ENCODE results near the gene PDK1.

PDK1 gene

DNA sequence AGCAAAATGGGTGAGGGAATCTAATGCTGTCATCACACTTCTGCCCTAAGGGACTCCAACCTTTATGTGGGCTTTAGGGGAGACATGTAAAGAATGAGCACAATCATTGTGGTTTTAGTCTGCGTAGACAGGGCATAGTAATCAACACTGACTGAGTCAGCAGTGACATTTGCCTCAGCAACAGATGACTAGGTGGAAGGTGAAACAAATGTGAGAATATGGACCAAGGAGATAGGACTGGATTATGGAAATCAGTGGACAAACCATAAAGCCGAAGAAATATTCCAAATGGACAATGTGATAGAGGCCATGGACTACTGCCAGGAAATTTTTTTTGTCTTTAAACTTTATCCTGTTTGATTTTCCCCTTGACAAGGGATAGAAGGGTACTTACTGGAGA lies 83.9 kb downstream of the PDK1 start:
- DNase-seq: no peak

- no peak for DNase-seq
Measured at GRCh38 chr2:172640389-172640788, 84.5 kb downstream of the PDK1 start.

DNA sequence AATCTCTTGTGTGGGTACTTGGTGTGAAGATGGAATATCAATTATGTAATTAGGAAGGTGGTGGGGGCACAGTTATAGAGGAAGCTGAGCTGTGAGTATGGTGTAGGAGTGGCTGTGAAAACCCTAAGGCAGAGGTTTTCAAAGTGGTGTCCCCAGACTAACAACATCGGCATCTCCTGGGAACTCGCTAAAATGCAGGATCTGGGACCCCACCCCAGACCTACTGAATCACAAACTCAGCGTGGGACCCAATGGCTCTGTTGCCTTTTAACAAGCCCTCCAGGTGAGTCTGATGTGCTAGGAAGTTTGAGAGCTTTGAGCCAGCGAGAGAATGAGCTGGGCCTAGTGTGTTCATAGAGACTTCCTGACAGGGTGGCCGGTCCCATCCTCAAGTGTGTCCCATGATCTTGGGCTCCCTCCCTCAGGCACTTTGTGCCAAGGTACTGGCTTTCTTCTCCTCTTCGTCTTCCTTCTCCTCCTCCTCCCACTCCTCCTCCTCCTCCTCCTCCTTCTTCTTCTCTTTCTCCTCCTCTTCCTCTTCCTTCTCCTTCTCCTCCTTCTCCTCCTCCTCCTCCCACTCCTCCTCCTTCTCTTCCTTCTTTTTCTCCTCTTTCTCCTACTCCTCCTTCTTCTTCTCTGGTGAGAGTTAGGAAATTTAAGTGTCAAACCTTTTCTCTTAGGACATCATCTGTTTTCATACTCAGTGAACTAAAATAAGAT lies 86.6 kb downstream of the PDK1 start:
- DNase-seq: no peak

DNA sequence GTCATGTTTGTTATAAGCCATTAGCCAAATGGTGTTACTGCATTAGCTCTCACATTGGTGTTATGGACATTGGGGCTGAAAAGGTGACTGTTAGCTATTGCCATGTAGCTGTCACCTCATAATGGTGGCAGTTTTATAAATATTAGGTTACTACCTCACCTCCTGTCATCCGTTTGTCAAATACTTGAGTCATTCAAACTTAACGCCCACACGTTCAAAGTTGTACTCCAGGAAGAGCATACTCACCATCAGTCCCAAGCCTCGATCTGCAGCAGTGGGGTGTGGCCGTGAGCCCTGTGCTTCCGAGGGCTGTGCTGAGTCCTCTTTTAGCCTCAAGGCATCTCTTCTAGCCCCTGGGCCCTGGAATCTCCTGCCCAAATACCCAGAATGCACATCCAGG lies 87.3 kb downstream of the PDK1 start:
- DNase-seq: no peak

DNA sequence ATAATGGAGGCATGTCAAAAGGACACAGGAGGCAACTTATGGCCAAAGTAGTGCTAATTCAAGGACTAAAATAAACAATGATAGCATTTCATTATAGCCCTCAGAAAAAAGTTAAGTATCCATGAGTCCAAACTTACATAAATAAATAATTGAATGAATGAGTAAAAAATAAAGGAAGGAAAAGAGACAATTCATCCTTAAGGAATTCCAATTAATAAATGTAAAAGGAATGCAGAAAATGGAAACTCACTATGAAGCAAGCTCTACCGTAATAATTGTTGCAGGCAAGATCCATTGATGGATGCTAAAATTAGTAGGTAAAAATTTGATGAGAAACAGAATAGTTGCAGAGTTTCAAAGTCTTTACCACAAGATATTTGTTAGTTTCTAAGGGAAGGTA lies 91.5 kb downstream of the PDK1 start:
- no peak for DNase-seq

GRCh38 chr2:172655091-172655837 lies 99.4 kb downstream of the PDK1 start:
- DNase-seq: no peak

- no peak for DNase-seq
Measured at GRCh38 chr2:172655838-172656573, 100.1 kb downstream of the PDK1 start.
